GM18526 (cell line): ENCODE data around the gene MTMR10.

ENCODE experiments used
- POLR2A ChIP-seq: IDR thresholded peaks from 3 replicates; pipeline ENCODE4 v1.6.1; 2011; ENCODE audit not compliant: insufficient read length; ENCODE audit errors: extremely low read depth

MTMR10 gene, protein sequence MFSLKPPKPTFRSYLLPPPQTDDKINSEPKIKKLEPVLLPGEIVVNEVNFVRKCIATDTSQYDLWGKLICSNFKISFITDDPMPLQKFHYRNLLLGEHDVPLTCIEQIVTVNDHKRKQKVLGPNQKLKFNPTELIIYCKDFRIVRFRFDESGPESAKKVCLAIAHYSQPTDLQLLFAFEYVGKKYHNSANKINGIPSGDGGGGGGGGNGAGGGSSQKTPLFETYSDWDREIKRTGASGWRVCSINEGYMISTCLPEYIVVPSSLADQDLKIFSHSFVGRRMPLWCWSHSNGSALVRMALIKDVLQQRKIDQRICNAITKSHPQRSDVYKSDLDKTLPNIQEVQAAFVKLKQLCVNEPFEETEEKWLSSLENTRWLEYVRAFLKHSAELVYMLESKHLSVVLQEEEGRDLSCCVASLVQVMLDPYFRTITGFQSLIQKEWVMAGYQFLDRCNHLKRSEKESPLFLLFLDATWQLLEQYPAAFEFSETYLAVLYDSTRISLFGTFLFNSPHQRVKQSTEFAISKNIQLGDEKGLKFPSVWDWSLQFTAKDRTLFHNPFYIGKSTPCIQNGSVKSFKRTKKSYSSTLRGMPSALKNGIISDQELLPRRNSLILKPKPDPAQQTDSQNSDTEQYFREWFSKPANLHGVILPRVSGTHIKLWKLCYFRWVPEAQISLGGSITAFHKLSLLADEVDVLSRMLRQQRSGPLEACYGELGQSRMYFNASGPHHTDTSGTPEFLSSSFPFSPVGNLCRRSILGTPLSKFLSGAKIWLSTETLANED

DNA sequence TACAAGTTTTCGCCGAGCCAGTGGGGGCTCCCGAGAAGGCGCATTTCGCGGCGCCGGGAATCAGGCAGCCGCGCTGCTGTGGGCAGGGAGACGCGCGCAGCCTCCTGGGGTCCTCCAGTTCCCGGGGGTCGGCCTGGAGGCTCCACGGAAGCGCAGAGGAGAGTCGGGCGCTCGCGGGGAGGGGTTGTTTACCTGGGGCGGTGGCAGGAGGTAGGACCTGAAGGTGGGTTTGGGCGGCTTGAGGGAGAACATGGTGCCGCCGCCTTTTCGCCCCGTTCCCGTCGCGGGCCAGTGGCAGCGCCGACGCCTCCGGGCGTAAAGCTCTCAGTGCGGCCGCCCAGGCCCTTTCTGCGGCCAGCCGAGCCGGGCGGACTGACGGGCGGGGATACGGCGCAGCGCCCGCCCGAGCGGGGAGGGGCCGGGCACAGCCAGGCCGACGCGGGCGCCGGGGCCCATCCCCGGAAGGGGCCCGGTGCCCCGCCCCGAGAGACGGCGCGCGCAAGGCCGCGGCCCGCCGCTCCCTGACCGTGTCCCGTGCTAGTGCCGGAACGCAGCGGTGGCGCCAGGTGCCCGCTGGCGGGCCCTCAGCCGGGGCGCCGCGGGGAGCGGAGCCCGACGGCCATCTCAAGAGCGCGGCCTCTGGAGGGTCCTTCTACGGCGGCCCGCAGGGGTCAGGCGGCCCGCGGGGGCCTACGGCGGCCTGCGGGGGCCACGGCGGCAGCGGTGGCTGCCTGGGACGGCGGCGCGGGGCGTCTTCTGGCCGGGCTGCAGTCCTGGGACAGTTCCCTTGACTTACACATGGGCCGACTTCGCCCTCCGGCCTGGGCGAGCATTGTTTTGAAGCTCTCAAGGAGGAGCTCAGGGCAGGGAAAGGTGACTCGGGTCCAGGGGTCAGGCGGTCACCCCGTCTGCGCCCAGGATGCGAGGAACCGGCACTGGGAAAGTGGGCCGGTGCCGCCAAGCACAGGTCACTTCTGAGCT lies at the start of gene MTMR10:
TSS of gene MTMR10 (minus strand) at position 374 of the 981 bp plus-strand sequence. CDS start at position 252, 122 bp downstream.
- peak; percentile 89 for TF ChIP-seq POLR2A

DNA sequence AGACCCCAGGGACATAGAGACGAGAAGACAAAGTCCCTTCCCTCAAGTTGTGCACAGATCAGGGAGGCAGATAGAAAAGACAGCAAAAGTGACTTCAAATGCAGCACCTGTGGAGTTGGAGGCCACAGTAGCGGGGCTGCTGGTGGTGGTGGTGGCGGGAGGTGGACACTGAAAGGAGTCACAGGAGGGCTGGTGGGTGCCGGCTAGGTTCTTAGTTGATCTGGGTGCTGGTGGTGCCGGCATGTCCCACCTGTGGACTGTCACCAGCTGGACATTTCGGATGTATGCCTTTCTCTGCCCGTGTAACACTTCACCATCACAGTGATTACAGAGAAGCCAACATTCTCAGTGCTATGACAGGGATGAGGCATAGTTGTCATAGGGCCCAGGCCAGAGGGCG lies 49.2 kb upstream of the MTMR10 start:
- TF ChIP-seq POLR2A, result no peak

DNA sequence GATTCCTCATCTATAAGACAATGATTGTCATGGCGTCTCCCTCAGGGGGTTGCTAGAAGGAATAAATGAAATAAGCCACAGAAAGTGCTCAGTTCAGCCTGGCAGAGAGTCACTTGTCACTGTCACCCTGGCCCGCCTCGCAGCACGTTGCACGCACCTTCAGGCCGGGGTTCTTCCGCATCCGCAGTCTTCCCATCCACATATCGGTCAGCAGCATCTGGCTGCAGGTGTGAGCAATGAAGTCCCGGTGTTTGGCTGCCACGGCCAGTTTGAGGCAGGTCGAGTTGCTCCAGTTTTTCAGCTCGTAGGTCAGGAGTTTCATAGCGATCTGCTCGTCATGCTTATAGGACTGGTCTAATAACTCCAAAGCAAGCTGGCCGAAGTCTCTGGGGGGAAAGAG lies 48.5 kb upstream of the MTMR10 start:
- no peak for TF ChIP-seq POLR2A

DNA sequence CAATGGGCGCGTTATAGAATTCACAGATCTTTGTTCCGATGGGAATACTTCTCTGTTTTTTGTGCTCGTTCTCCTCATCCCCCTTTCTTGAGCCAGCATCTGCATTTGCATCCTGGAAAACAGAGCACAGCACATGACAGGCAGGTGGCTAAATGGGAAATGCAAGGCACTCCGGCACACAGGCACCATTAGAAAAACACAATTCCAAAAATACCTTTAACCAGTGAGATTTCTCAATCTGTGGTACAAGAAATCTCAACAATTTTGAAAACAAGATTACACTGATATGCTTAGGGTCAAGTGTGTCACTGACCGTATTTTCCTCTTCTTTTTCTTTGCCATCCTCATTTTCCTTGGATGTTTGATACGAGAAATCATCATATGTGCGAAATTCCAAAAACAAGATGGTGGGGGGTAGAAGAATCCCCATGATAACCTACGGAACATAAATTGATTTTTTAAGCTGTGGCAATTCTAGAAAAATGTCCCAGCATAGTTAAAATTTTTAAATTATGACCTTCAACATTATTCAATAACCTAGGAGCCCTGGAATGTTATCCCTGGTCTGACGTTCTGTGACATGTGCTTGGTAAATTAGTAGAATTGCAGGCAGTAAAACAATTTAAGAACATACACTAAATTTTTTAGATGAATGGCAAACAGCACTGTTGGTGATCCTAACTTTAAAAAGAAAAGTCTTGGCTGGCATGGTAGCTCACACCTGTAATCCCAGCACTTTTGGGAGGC lies 46.5 kb upstream of the MTMR10 start:
- TF ChIP-seq POLR2A, result no peak

DNA sequence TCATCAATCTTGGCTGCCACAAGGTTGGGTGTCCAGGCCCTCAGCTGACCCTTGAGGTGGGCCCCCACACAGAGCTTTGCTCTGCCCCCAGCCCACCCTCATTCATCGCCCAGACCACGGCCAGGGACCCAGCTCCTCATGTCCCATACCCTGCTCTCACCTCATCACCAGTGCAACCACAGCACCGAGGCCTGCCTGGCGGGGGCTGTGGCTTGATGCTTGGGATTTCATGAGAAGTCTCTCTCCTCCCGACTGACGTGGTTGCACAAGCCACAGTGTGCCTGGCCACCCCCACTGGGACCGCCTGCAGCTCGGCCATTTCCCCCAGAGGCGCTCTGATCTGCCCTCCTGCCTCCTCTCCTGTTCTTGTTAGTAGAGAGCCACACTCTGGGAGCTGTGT lies 45.4 kb upstream of the MTMR10 start:
- no peak for TF ChIP-seq POLR2A

DNA sequence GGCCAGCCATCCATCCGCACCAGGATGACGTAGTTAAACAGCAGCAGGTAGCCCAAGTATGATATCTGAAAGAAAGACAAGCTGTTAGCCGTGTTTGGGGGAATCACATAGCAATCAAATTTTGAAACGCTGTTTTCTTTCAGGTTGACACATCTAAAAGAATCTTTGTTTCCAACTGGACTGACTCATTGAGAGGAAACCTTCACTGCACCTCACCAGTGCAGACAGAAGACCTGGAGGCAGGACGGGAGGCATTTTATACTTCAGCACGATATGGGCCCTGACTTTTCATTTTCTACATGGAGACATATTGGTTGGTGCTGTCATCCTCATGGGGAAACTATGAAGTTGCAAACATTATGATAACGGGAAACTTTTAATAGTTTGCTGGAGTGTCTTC lies 44.2 kb upstream of the MTMR10 start:
- TF ChIP-seq POLR2A, result no peak

DNA sequence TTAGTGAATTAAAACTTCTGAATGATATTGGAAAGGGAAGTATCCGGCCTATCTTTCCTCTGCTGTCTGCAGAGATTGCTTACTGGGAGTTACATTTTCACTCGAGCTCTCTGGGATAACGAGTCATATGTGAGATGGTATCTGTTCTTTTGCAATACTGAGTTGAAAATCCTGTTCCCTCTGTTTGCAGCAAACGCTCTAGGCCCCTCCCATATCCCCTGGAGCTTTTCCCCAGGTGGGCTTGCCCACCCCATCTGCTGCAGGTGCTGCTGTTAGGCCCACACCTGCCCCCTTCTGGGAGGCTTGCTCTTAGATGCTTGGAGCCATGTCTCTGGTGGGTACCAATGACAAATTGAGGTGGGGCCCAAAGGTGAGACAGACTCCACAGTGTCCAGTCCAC lies 42.7 kb upstream of the MTMR10 start:
- TF ChIP-seq POLR2A, result no peak

DNA sequence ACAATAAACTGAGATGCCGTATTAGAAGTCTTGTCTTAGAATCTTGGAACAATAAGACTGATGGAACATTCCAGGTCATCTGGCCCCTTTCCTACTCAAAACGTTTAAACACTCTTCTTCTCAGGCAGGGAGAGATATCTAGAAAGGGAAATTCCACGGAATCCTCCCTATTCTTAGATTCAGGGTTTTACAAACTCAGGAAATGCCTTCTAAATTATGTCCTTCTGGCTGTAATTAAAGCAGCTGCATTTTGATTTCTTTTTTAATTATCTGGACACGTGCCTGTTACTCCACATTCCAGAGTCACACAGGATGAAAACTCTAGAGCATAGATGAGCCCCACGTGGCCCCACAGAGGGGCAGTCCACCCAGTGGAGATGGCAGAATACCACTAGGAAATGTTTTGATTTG lies 41.5 kb upstream of the MTMR10 start:
- TF ChIP-seq POLR2A, result no peak

DNA sequence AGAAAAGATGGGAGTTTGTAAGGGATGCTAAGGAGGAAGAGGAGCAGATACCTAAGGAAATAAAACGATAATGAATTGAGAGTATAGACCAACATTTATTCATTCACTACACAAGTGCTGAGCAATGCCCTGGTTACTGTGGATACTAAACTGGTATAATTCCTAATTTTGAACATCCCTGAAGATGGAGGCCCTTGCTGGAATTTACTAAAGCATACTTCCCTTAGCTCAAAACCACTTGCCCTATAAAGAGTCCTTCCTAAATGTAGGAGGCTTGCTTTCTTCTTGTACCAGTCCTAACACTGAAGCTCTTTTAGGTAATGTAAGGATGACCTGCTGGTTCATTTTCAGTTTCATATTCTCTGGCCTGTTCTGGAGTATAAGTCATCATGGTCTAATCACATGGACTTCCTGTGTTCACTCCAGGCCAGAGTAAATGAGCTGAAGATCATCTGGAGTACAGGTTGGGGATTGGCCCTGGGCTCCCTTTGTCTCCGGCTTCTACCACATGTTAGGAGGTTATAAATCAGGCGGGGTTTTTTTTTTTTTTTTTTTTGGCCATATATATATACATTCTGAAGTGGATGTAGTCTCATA lies 40.1 kb upstream of the MTMR10 start:
- no peak for TF ChIP-seq POLR2A

DNA sequence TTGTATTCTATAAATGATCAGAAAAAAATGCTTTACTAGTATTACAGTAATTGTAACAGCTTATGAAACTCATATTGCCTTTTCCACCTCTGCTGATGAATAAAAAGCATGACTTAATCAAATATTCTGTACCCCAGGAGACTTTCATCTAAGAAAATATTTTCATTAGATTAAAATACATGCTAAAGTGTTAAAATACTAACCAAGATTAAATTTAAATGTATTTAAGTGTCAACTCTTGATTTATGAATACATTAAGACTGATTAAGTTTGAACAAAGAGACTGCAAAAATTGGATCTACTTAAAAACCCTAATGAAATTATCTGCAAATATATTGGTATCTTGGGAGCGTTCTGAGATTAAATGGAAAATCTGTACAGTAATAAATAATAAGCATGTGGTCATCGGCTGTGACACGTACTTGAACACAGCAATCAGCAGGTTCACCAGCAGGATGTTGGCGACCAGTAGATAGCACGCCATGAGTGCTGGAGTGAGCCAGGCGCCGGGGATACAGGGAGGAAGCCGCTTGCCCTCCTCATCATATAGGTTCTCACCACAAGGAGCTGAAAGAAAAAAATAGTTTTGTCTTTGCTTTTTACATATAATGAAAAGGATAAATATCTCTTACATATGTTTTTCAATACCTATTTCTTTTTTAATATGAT lies 36.6 kb upstream of the MTMR10 start:
- no peak for TF ChIP-seq POLR2A

DNA sequence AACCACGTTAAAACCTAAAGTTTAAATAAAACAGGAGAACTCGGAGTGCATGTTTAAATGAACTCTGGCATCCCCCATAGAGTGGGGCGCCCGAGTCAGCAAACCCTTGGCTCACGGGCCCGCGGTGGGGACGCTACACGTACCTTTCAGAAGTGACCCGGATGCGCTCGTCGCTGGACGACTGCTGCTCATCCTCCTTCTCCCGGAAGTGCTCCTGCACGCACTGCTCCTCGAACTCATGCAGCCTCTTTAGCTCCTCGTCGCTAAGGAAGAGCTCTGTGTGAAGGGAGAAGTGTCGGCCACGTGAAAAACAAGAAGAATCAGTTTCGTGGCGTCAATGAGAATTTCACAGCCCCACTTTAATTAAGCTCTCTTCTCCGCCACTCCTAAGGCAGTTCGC lies 34.6 kb upstream of the MTMR10 start:
- no peak for TF ChIP-seq POLR2A

DNA sequence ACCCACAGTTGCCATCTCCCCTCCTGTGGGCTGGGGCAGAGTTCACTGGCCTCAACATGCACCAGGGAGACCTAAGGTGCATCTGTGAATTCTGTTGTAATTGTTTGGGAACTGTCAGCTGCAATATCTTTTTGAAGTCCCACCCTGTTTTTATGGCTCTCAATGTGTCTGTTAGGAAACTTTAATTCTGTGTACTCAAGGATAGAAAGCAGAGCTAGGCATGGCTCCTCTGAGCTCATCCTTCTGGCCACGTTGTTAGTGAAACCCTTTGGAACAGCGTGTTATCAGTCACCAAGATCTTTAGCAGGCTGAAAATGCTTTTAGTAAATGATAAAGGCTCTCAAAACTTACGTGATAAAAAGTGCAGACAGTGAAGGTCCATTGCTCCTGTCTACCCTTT lies 33.6 kb upstream of the MTMR10 start:
- TF ChIP-seq POLR2A, result no peak

DNA sequence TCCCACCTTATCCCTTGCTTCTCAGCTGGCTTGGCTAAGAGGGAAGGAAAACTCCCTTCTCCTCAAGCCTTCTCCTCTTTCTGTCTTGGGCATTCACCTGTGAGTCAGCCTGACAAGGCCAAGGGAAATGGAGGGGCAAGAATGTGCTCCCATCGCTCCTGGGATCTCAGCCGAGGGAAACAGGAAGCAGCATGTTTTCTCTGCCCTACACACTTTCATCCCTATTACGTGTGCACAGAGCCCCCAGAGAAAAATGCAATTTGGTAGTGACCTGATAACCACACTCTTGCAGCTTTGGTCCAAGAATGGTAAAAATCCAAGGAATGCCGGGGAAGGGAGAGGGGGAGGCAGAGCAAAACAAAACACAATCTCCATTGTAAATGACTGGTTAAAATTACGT lies 32.9 kb upstream of the MTMR10 start:
- TF ChIP-seq POLR2A, result no peak

DNA sequence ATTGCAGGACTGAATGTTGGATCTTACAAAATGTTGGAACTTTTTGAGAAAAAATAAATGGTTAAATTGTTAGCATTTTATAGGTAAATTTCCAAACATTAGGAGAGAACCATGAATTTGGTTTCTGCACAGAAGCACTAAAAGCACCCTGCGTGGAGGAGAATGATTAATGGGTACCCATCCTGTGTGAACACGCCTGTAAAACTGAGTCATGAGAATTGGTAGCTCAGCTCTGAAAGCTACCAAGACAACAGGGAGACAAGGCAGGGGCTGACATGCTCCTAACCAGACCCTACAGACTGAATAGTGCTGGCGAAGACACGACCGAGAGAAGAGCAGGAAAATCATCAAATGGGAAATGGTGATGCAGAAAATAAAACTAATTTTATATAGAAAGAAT lies 32.4 kb upstream of the MTMR10 start:
- TF ChIP-seq POLR2A, result no peak

DNA sequence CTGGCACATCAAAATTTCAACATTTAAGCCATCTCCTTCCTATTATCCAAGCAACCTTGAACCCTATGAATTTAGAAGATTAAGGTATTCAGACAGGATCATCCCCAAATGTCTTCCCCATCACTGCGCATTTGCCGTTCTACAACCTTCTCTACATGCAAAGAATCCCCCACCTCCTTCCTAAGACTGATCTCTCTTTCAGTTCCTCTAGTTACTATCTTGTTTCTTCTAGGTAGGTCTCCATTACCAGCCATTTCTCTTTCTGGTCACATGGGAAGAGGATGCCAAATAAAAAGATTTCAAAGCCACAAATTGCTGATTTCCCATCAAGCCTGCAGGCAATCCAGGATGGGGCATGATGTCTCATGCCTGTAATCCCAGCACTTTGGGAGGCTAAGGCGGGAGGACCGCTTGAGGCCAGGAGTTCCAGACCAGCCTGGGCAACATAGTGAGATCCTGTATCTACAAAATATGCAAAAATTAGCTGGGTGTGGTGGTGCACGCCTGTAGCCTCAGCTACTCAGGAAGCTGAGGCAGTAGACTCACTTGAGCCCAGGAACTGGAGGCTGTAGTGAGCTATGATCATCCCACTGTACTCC lies 29.7 kb upstream of the MTMR10 start:
- TF ChIP-seq POLR2A, result no peak
